Endothelial cell of umbilical vein (primary cell): ENCODE data around the gene UNKL. TPM values are rescaled to one million over a fixed set of nuclear protein-coding genes. Genes with fewer than 3 reads are reported as not detected.

Source experiments
- BruUV-seq: library from RNA; stranded (reverse); fragments of 400-500 nt; replicated peaks from 2 replicates; lab custom pipeline; 2021; lab: Mats Ljungman, UMichigan
- CTCF ChIA-PET: fragments of 300-600, 350-600 bp; sonication (Branson Sonifier 250); formaldehyde crosslinking; loops from one replicate; lab custom pipeline; 2021; ENCODE audit warnings: antibody characterized with exemption, inconsistent platforms; lab: Charles Lee
- POLR2A ChIA-PET: fragments of 300-600, 350-600 bp; sonication (Branson Sonifier 250); formaldehyde crosslinking; loops from one replicate; lab custom pipeline; 2021; ENCODE audit warnings: antibody characterized with exemption, inconsistent platforms; lab: Charles Lee
- DNase-seq: peaks from one replicate; pipeline ENCODE4 v3.0.0-alpha.2; 2011; ENCODE audit warnings: low read depth, low spot score
- FAIRE-seq: peaks from 2 replicates; lab custom pipeline; 2011; peaks lifted over from hg19 to GRCh38; lab: Jason Lieb, UNC
- H2AFZ ChIP-seq: 2 replicates; pipeline ENCODE4 v1.6.0; 2012; ENCODE audit warnings: low read depth, low read length, control low read depth, inconsistent platforms
- H3K27ac ChIP-seq: 2 replicates; pipeline ENCODE4 v1.5.1; 2011; ENCODE audit warnings: low read depth, mild to moderate bottlenecking, control low read depth, low read length, moderate library complexity; ENCODE audit not compliant: insufficient read depth
- H3K27me3 ChIP-seq, 2 experiments: 2 replicates each; pipeline versions ENCODE4 v1.6.0 to v1.6.1; 2011; ENCODE audit warnings: low read length in 2 of 2, mixed read lengths in 1 of 2; ENCODE audit not compliant: control insufficient read depth in 2 of 2, insufficient read depth in 2 of 2
- H3K36me3 ChIP-seq, 2 experiments: 2 replicates in 1 of 2; 3 replicates in 1 of 2; pipeline ENCODE4 v1.5.1; 2011; ENCODE audit warnings: low read length in 2 of 2, mild to moderate bottlenecking in 1 of 2, moderate library complexity in 1 of 2; ENCODE audit not compliant: control insufficient read depth in 2 of 2, insufficient read depth in 2 of 2; ENCODE audit errors: extremely low read depth in 1 of 2
- H3K4me1 ChIP-seq: 3 replicates; pipeline ENCODE4 v1.5.1; 2011; ENCODE audit warnings: mild to moderate bottlenecking, low read length; ENCODE audit not compliant: control insufficient read depth, insufficient read depth; ENCODE audit errors: extremely low read depth
- H3K4me2 ChIP-seq: 2 replicates; pipeline ENCODE4 v1.6.1; 2011; ENCODE audit warnings: low read length, control low read depth, mixed read lengths; ENCODE audit not compliant: insufficient read depth
- H3K4me3 ChIP-seq, 3 experiments: fragments of 200-600 bp in 1 of 3; sonication (generic), shearing (Covaris generic) in 1 of 3; replicated peaks in 1 of 3; 2 replicates each; pipeline ENCODE4 v1.5.1; 2011 to 2016; ENCODE audit warnings: control low read depth in 3 of 3, low read length in 3 of 3, mild to moderate bottlenecking in 2 of 3, inconsistent platforms in 1 of 3, low read depth in 1 of 3, moderate library complexity in 1 of 3; ENCODE audit not compliant: insufficient read depth in 1 of 3
- H3K79me2 ChIP-seq: 2 replicates; pipeline ENCODE4 v1.6.0; 2012; ENCODE audit warnings: low read length, inconsistent platforms; ENCODE audit not compliant: control insufficient read depth, insufficient read depth
- H3K9ac ChIP-seq: replicated peaks from 2 replicates; pipeline ENCODE3; 2011; ENCODE audit warnings: low read length, control low read depth; ENCODE audit not compliant: insufficient read depth; ENCODE audit errors: extremely low read depth
- H3K9me1 ChIP-seq: replicated peaks from 3 replicates; pipeline ENCODE4 v1.6.0; 2011; ENCODE audit warnings: mild to moderate bottlenecking, low read length; ENCODE audit not compliant: control insufficient read depth, insufficient read depth; ENCODE audit errors: extremely low read depth
- H3K9me3 ChIP-seq: replicated peaks from 2 replicates; pipeline ENCODE4 v1.5.1; 2012; ENCODE audit warnings: low read length, inconsistent platforms; ENCODE audit not compliant: control insufficient read depth, insufficient read depth
- H4K20me1 ChIP-seq: replicated peaks from 2 replicates; pipeline ENCODE3; 2011; ENCODE audit warnings: mild to moderate bottlenecking, low read length; ENCODE audit not compliant: control insufficient read depth, insufficient read depth; ENCODE audit errors: extremely low read depth
- CTCF ChIP-seq, 2 donors: IDR thresholded peaks; 1 replicate in 1 of 2; 2 replicates in 1 of 2; pipeline ENCODE4 v1.5.1; 2011; ENCODE audit warnings: low read length in 2 of 2, mild to moderate bottlenecking in 2 of 2, moderate library complexity in 2 of 2, control low read depth in 1 of 2, inconsistent platforms in 1 of 2, low read depth in 1 of 2; ENCODE audit not compliant: insufficient read depth in 1 of 2; ENCODE audit errors: extremely low read depth in 1 of 2
- EZH2 ChIP-seq: IDR thresholded peaks from 2 replicates; pipeline ENCODE4 v1.6.1; 2012; ENCODE audit warnings: borderline replicate concordance, low read depth, mild to moderate bottlenecking, moderate library complexity, low read length, inconsistent platforms; ENCODE audit not compliant: severe bottlenecking
- FOS ChIP-seq: IDR thresholded peaks from 2 replicates; pipeline ENCODE4 v1.6.1; 2011; ENCODE audit warnings: mild to moderate bottlenecking, low read length, moderate library complexity, borderline replicate concordance; ENCODE audit not compliant: insufficient read depth
- GATA2 ChIP-seq: IDR thresholded peaks from 2 replicates; pipeline ENCODE4 v1.7.0; 2011; ENCODE audit warnings: low read depth, mild to moderate bottlenecking, moderate library complexity, mixed read lengths, low read length; ENCODE audit not compliant: insufficient read length, insufficient read depth
- JUN ChIP-seq: IDR thresholded peaks from 2 replicates; pipeline ENCODE4 v1.6.1; 2011; ENCODE audit warnings: borderline replicate concordance, low read depth; ENCODE audit not compliant: insufficient read length, insufficient read depth
- MAX ChIP-seq: IDR thresholded peaks from 2 replicates; pipeline ENCODE4 v1.6.1; 2011; ENCODE audit not compliant: insufficient read depth, insufficient read length
- MYC ChIP-seq: IDR thresholded peaks from one replicate; pipeline ENCODE4 v1.6.1; 2011; ENCODE audit warnings: mild to moderate bottlenecking, low read depth, low read length
- POLR2A ChIP-seq: IDR thresholded peaks from 2 replicates; pipeline ENCODE4 v1.6.1; 2012; ENCODE audit warnings: low read depth, mild to moderate bottlenecking, control low read depth, low read length
- POLR2AphosphoS5 ChIP-seq: IDR thresholded peaks from 2 replicates; pipeline ENCODE4 v1.6.1; 2012; ENCODE audit warnings: low read depth, mild to moderate bottlenecking, control low read depth, low read length, moderate library complexity; ENCODE audit not compliant: insufficient read depth
- dilution Hi-C: fragments of 300-500 bp; cut with MboI; formaldehyde crosslinking; loops from one replicate; pipeline ENCODE4 v1.15.0; 2019; ENCODE audit warnings: low sequenced_read_pairs; ENCODE audit not compliant: extremely low pct_ligation_motif_present
- intact Hi-C: fragments of 100-400 bp; cut with micrococcal nuclease; formaldehyde crosslinking; loops from one replicate; pipeline ENCODE4 v1.10.0; 2022
- polyA plus RNA-seq, 4 experiments: library from polyadenylated mRNA; depleted of rRNA in 3 of 4; stranded (reverse) in 3 of 4; unstranded in 1 of 4; fragments of >200 nt; gene quantifications; 2 replicates each; pipeline versions ENCODE4 v1.2.1 to v1.2.3, GENCODE V29; 2011 to 2012; ENCODE audit warnings: missing spikeins in 1 of 4
- total RNA-seq: library from RNA; stranded (reverse); gene quantifications from 2 replicates; pipeline ENCODE4 v1.2.3, GENCODE V29; 2021

The UNKL gene
- total and polyA plus RNA-seq, 2 donors (not counting 3 experiments of a cell fraction or from before 2014, with no cell fraction given), result 17.1 to 32.8 TPM

- H2AFZ ChIP-seq, result no peak overlapping the region
- DNase-seq (no peak), FAIRE-seq (no peak)
- no peak overlapping the region for H3K27ac ChIP-seq
- H3K9me1 ChIP-seq, result no peaks in the 10 kb centered on the region
- no TSS peak for BruUV-seq
- ChIA-PET POLR2A (no interaction called here), CTCF (interaction anchor here (1.5 kb wide), 1 partner anchor 18 kb away, joined by 3 read pairs; no protein-coding TSS in a partner anchor)
- H3K4me2 ChIP-seq, result no peak overlapping the region
- H3K4me1 ChIP-seq, result peaks cover 4% of the 10 kb centered on the region
- no peak overlapping the region for H3K9ac ChIP-seq
- no peaks in the 10 kb centered on the region for H3K27me3 ChIP-seq
- H3K36me3 ChIP-seq, result peaks cover 0 to 8% of the 10 kb centered on the region in 2 experiments
- peaks cover 6% of the 10 kb centered on the region for H3K79me2 ChIP-seq
- no peaks in the 10 kb centered on the region for H3K9me3 ChIP-seq
- H3K4me3 ChIP-seq, result no peak overlapping the region
- intact Hi-C loops, result no loop called here
- H4K20me1 ChIP-seq, result no peaks in the 10 kb centered on the region
- dilution Hi-C loops, result no loop called here
- TF ChIP-seq MYC (no peak), MAX (no peak), JUN (no peak), POLR2AphosphoS5 (no peak), GATA2 (no peak), POLR2A (no peak), EZH2 (no peak), CTCF (IDR thresholded peaks at IDR 0.05; ENCODE audit: extremely low read depth in 1 of 2, insufficient read depth in 1 of 2, low read depth in 1 of 2, low read length in 2 of 2) (no peak), FOS (no peak)
Observed at GRCh38 chr16:1383556-1383955, 30.9 kb downstream of the UNKL start.
